PC-3 (cell line): ENCODE results near the gene PRPSAP2.

Experiments used
- CTCF ChIP-seq: fragments of 300-600 bp; sonication (generic); conservative IDR thresholded peaks from 2 replicates; pipeline ENCODE4 v1.5.1; 2017; ENCODE audit warnings: antibody characterized with exemption, low read depth, mild to moderate bottlenecking, low read length
- EZH2phosphoT487 ChIP-seq: fragments of 300-600 bp; sonication (generic); IDR thresholded peaks from 2 replicates; pipeline ENCODE4 v1.6.1; 2018; ENCODE audit warnings: mild to moderate bottlenecking, antibody characterized with exemption, low read length, borderline replicate concordance

DNA sequence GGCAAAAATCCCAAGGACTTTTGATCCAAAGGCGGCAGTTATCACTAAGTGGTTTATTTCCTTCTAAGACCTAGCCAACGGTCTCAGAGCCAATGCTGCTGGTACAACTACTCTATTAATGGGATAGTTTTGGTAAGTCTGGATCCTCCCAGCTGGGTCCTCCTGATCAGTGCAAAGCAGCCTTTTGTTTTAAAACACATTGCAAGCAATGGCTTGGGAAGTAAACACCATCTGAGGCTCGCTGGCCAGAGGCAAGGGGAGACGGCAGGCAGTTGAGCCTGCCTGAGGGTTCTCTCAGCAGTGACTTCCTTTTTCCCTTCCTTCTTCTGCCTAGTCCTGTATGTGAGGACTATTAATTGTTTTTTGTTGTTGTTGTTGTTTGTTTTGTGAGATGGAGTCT, 92.4 kb downstream of the PRPSAP2 start:
- TF ChIP-seq CTCF (no peak), EZH2phosphoT487 (no peak)
